Neuronal stem cell (in vitro differentiated cells): Measurements from ENCODE around the gene DNAH9.
A peak's percentile ranks its signal among the peaks of the same experiment; 100 is the strongest.

Source experiments
- DNase-seq: peaks from one replicate; pipeline ENCODE4 v3.0.0-alpha.2; 2013; ENCODE audit warnings: low spot score
- H2AFZ ChIP-seq: one replicate; pipeline ENCODE4 v1.6.1; 2013; ENCODE audit warnings: mild to moderate bottlenecking, low read length, inconsistent platforms
- H2AK5ac ChIP-seq: 2 replicates; pipeline ENCODE4 v1.6.1; 2013; ENCODE audit warnings: low read depth, mild to moderate bottlenecking, inconsistent platforms, low read length, moderate library complexity, mixed read lengths
- H2BK120ac ChIP-seq: 2 replicates; pipeline ENCODE4 v1.6.1; 2013; ENCODE audit warnings: low read depth, mild to moderate bottlenecking, inconsistent platforms, low read length, moderate library complexity, mixed read lengths
- H2BK12ac ChIP-seq: one replicate; pipeline ENCODE4 v1.6.1; 2013; ENCODE audit warnings: low read length, inconsistent platforms
- H2BK15ac ChIP-seq: 2 replicates; pipeline ENCODE4 v1.6.1; 2013; ENCODE audit warnings: mild to moderate bottlenecking, low read length, inconsistent platforms, mixed read lengths
- H2BK5ac ChIP-seq: one replicate; pipeline ENCODE4 v1.6.1; 2013; ENCODE audit warnings: inconsistent platforms, mild to moderate bottlenecking, low read length, moderate library complexity
- H3K14ac ChIP-seq: one replicate; pipeline ENCODE4 v1.6.1; 2013; ENCODE audit warnings: low read length, inconsistent platforms
- H3K18ac ChIP-seq: 2 replicates; pipeline ENCODE4 v1.6.1; 2013; ENCODE audit warnings: low read length, inconsistent platforms
- H3K23ac ChIP-seq: 2 replicates; pipeline ENCODE4 v1.6.1; 2013; ENCODE audit warnings: low read depth, mild to moderate bottlenecking, mixed read lengths, low read length, inconsistent platforms; ENCODE audit not compliant: poor library complexity
- H3K27ac ChIP-seq: replicated peaks from 3 replicates; pipeline ENCODE4 v1.5.1; 2013; ENCODE audit warnings: low read length, inconsistent platforms
- H3K27me3 ChIP-seq, 3 experiments: 2 replicates each; pipeline ENCODE4 v1.6.1; 2013; ENCODE audit warnings: low read length in 3 of 3, mild to moderate bottlenecking in 2 of 3, inconsistent platforms in 1 of 3, low read depth in 1 of 3, mixed read lengths in 1 of 3, moderate library complexity in 1 of 3; ENCODE audit not compliant: control insufficient read depth in 3 of 3, insufficient read depth in 3 of 3
- H3K36me3 ChIP-seq, 2 donors: replicated peaks in 1 of 2; 2 replicates each; pipeline ENCODE4 v1.6.1; 2013; ENCODE audit warnings: low read length in 2 of 2; ENCODE audit not compliant: control insufficient read depth in 2 of 2, insufficient read depth in 2 of 2
- H3K4ac ChIP-seq: 2 replicates; pipeline ENCODE4 v1.6.1; 2013; ENCODE audit warnings: inconsistent platforms, mild to moderate bottlenecking, low read length, moderate library complexity
- H3K4me1 ChIP-seq, 2 donors: 1 replicate in 1 of 2; 2 replicates in 1 of 2; pipeline ENCODE4 v1.6.1; 2013; ENCODE audit warnings: low read length in 2 of 2, low read depth in 1 of 2; ENCODE audit not compliant: control insufficient read depth in 2 of 2, insufficient read depth in 1 of 2
- H3K4me2 ChIP-seq: one replicate; pipeline ENCODE4 v1.6.1; 2013; ENCODE audit warnings: mild to moderate bottlenecking, low read length, inconsistent platforms; ENCODE audit not compliant: insufficient read depth, poor library complexity, severe bottlenecking
- H3K4me3 ChIP-seq, 2 donors: 2 replicates each; pipeline ENCODE4 v1.5.1; 2013; ENCODE audit warnings: low read length in 2 of 2, mild to moderate bottlenecking in 2 of 2, inconsistent platforms in 1 of 2, moderate library complexity in 1 of 2
- H3K79me1 ChIP-seq: one replicate; pipeline ENCODE4 v1.6.1; 2013; ENCODE audit warnings: low read depth, mild to moderate bottlenecking, inconsistent platforms, low read length, moderate library complexity
- H3K9ac ChIP-seq: one replicate; pipeline ENCODE4 v1.6.1; 2013; ENCODE audit warnings: mild to moderate bottlenecking, low read depth, low read length, inconsistent platforms; ENCODE audit not compliant: poor library complexity
- H3K9me3 ChIP-seq, 2 donors: replicated peaks in 1 of 2; 2 replicates each; pipeline versions ENCODE3 to v1.6.1; 2013; ENCODE audit warnings: low read length in 2 of 2, mild to moderate bottlenecking in 2 of 2, inconsistent platforms in 1 of 2, low read depth in 1 of 2, mixed read lengths in 1 of 2, moderate library complexity in 1 of 2; ENCODE audit not compliant: control insufficient read depth in 2 of 2, insufficient read depth in 1 of 2
- H4K8ac ChIP-seq: one replicate; pipeline ENCODE4 v1.6.1; 2013; ENCODE audit warnings: low read depth, mild to moderate bottlenecking, inconsistent platforms, low read length, moderate library complexity
- H4K91ac ChIP-seq: one replicate; pipeline ENCODE4 v1.6.1; 2013; ENCODE audit warnings: low read length, low read depth, mild to moderate bottlenecking, inconsistent platforms; ENCODE audit not compliant: poor library complexity
- WGBS, 2 donors: extraction: QIAGEN DNeasy Blood & Tissue Kit; methylation state at CpG; one replicate each; pipeline ENCODE4 v1.1.7; 2013; ENCODE audit warnings: missing lambda C conversion rate in 2 of 2, mixed read lengths in 1 of 2; ENCODE audit not compliant: insufficient read length in 2 of 2, insufficient replicate concordance in 1 of 2; ENCODE audit errors: extremely low coverage in 2 of 2; 5-methylcytosine and 5-hydroxymethylcytosine counted together

DNAH9 gene

DNA sequence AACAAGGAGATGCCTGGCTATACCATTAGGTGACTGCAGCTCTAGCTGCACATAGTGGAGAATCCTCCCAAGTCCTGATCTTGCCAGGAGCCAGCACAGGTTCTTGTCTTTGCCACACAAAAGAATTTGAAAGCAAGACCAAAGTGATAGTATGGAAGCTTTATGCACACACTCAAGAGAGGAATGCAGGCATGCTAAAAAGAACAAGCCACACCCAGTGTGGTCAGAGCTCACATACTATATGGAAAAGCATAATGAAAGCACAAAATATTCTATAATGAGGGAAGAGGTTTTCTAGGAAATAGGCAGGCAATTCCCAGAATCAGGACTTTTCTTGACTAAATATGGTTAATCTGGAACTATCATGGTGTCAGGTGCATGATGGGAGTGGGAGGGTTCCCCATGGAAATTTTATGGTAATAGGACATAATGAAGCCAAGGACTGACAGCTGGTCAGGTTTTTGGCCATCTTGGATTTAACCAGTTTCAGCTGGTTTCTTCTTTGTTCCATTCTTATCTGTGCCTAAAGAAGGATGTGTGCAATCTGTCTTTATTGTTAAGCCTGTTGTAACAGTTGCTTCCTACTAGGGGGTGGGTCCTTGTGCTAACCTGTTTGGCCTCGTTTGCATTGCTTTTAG lies 227.4 kb downstream of the DNAH9 start:
- H3K4me1 ChIP-seq, result no peaks in the 10 kb centered on the region
- H3K79me1 ChIP-seq, result no peaks in the 10 kb centered on the region
- no CpG with 5 or more reads among the region's 1 CpG for whole genome bisulfite sequencing, 2 donors
- H2AK5ac ChIP-seq, result no peak overlapping the region
- H3K27me3 ChIP-seq, result no peaks in the 10 kb centered on the region
- H3K27ac ChIP-seq, result no peak overlapping the region
- H3K36me3 ChIP-seq, result no peaks in the 10 kb centered on the region
- no peak overlapping the region for H4K8ac ChIP-seq
- no peak overlapping the region for H2BK5ac ChIP-seq
- H3K4ac ChIP-seq, result no peak overlapping the region
- no peak overlapping the region for H2BK12ac ChIP-seq
- H2AFZ ChIP-seq, result peak overlapping the region; percentile 49
- H3K23ac ChIP-seq, result no peak overlapping the region
- no peak overlapping the region for H3K4me2 ChIP-seq
- no peak overlapping the region for H3K18ac ChIP-seq
- no peak overlapping the region for H4K91ac ChIP-seq
- H2BK120ac ChIP-seq, result no peak overlapping the region
- no peaks in the 10 kb centered on the region for H3K9me3 ChIP-seq
- H2BK15ac ChIP-seq, result no peak overlapping the region
- H3K14ac ChIP-seq, result no peak overlapping the region
- H3K4me3 ChIP-seq, result no peak overlapping the region
- no peak overlapping the region for H3K9ac ChIP-seq
- DNase-seq, result no peak

DNA sequence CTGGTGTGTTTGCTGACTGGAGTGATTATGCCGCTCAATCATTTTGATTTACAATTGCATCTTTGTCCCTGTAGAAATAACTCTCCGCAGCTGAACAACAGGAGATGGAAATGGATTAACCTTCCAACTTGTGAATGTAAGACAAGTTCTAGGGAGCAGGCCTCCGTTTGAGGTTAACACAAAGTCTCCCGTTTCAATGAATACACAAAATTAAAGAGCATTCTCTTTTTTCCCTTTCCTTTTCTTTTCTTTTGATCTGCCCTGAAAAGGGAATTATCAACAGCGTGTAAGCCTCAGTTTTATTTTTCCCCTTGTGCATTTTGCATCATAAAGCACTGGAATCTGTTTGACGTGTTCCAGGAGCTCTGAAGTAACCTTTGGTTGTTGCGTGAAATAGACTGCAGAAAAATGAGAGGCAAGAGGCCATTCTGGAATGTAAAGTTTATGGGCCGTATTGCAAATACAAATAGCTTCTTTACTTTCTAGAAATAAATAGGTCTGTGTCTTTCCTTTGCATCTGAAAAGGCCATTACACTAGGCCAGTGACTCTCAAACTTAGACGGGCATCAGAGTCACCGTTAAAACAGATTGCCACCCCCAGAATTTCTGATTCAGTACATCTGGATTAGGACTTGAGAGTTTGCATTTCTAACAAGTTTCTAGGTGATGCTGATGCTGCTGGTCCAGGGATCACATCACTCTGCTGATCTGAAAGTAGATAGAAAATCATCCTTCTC lies 234.3 kb downstream of the DNAH9 start:
- Histone ChIP-seq H2AK5ac (no peak overlapping the region), H3K4me2 (no peak overlapping the region), H3K9ac (no peak overlapping the region), H2BK5ac (no peak overlapping the region), H2BK12ac (no peak overlapping the region), H3K4ac (no peak overlapping the region), H2BK120ac (no peak overlapping the region), H3K36me3 (no peaks in the 10 kb centered on the region), H2AFZ (no peak overlapping the region), H3K23ac (no peak overlapping the region), H4K91ac (no peak overlapping the region), H3K27me3 (no peaks in the 10 kb centered on the region), H3K27ac (no peak overlapping the region), H4K8ac (no peak overlapping the region), H3K18ac (no peak overlapping the region), H3K4me3 (no peak overlapping the region), H3K4me1 (no peaks in the 10 kb centered on the region), H3K9me3 (peaks cover 0 to 4% of the 10 kb centered on the region in 2 donors), H2BK15ac (no peak overlapping the region), H3K14ac (no peak overlapping the region), H3K79me1 (no peaks in the 10 kb centered on the region)
- no CpG with 5 or more reads among the region's 10 CpGs for WGBS, 2 donors
- no peak for DNase-seq

- Histone ChIP-seq H2BK12ac (no peak overlapping the region), H3K27ac (no peak overlapping the region), H2BK5ac (no peak overlapping the region), H3K27me3 (no peaks in the 10 kb centered on the region), H4K8ac (no peak overlapping the region), H3K4me1 (no peaks in the 10 kb centered on the region), H2AK5ac (no peak overlapping the region), H2BK15ac (no peak overlapping the region), H3K4me3 (no peak overlapping the region), H3K79me1 (no peaks in the 10 kb centered on the region), H3K36me3 (no peaks in the 10 kb centered on the region), H2AFZ (no peak overlapping the region), H3K9ac (no peak overlapping the region), H3K14ac (no peak overlapping the region), H3K23ac (no peak overlapping the region), H2BK120ac (no peak overlapping the region), H3K4me2 (no peak overlapping the region), H3K4ac (no peak overlapping the region), H3K18ac (no peak overlapping the region), H4K91ac (no peak overlapping the region), H3K9me3 (peaks cover 0 to 2% of the 10 kb centered on the region in 2 donors)
- WGBS, 2 donors, result no CpG with 5 or more reads among the region's 5 CpGs
- DNase-seq, result no peak
These were observed 238.2 kb downstream of the DNAH9 start for GRCh38 chr17:11836508-11836907.

GRCh38 chr17:11840052-11840451 lies 241.8 kb downstream of the DNAH9 start:
- no peak overlapping the region for H3K4me3 ChIP-seq
- no peak overlapping the region for H4K91ac ChIP-seq
- no peak overlapping the region for H3K4me2 ChIP-seq
- no peaks in the 10 kb centered on the region for H3K4me1 ChIP-seq
- no peak overlapping the region for H4K8ac ChIP-seq
- no peak overlapping the region for H2BK15ac ChIP-seq
- H3K23ac ChIP-seq, result no peak overlapping the region
- H2AK5ac ChIP-seq, result no peak overlapping the region
- H3K9ac ChIP-seq, result no peak overlapping the region
- H2BK5ac ChIP-seq, result no peak overlapping the region
- no peak overlapping the region for H3K27ac ChIP-seq
- H3K36me3 ChIP-seq, result no peaks in the 10 kb centered on the region
- H3K18ac ChIP-seq, result no peak overlapping the region
- no peak overlapping the region for H3K4ac ChIP-seq
- no peaks in the 10 kb centered on the region for H3K27me3 ChIP-seq
- no peak overlapping the region for H2AFZ ChIP-seq
- no CpG with 5 or more reads among the region's 2 CpGs for WGBS, 2 donors
- H3K9me3 ChIP-seq, result no peaks in the 10 kb centered on the region
- H3K14ac ChIP-seq, result no peak overlapping the region
- H2BK12ac ChIP-seq, result no peak overlapping the region
- no peak for DNase-seq
- no peak overlapping the region for H2BK120ac ChIP-seq
- H3K79me1 ChIP-seq, result no peaks in the 10 kb centered on the region
